Heart right ventricle (tissue), 16 donors: ENCODE measurements around the gene ERGIC1. TPM values are rescaled to one million over a fixed set of nuclear protein-coding genes. Genes with fewer than 3 reads are reported as not detected.
A peak's percentile ranks its signal among the peaks of the same experiment; 100 is the strongest.

Source experiments
- ATAC-seq, 8 donors: fragments of 200-7000 bp; cut with Tn5 transposase; one replicate each; pipeline ENCODE4 v1.9.1; 2020; ENCODE audit warnings: mild to moderate bottlenecking in 8 of 8, moderate library complexity in 8 of 8, moderate number of reproducible peaks in 1 of 8
- DNase-seq, 2 donors: peaks; one replicate each; pipeline ENCODE4 v3.0.0-alpha.2; 2020
- H3K27ac ChIP-seq, 10 donors: fragments of 200-600 bp; sonication (generic) in 2 of 10; one replicate each; pipeline versions ENCODE4 v1.5.0 to v1.8.0; 2020 to 2022; ENCODE audit warnings: mild to moderate bottlenecking in 3 of 10
- H3K27me3 ChIP-seq, 7 donors: fragments of 200-600 bp; one replicate each; pipeline ENCODE4 v1.8.0; 2021 to 2022; ENCODE audit warnings: mild to moderate bottlenecking in 2 of 7
- H3K36me3 ChIP-seq, 9 donors: fragments of 200-600 bp; sonication (generic) in 1 of 9; one replicate each; pipeline versions ENCODE4 v1.5.0 to v1.8.0; 2020 to 2022; ENCODE audit warnings: mild to moderate bottlenecking in 2 of 9
- H3K4me1 ChIP-seq, 9 donors: fragments of 200-600 bp; sonication (generic) in 1 of 9; one replicate each; pipeline versions ENCODE4 v1.5.0 to v1.8.0; 2020 to 2022; ENCODE audit warnings: mild to moderate bottlenecking in 4 of 9
- H3K4me3 ChIP-seq, 10 donors: fragments of 200-600 bp; sonication (generic) in 2 of 10; one replicate each; pipeline versions ENCODE4 v1.5.0 to v1.8.0; 2020 to 2022; ENCODE audit warnings: mild to moderate bottlenecking in 7 of 10, moderate library complexity in 2 of 10
- H3K9me3 ChIP-seq, 11 donors: fragments of 200-600 bp in 10 of 11; sonication (generic) in 2 of 11; one replicate each; pipeline versions ENCODE4 v1.5.0 to v1.8.0; 2013 to 2022; ENCODE audit warnings: mild to moderate bottlenecking in 2 of 11, control low read depth in 1 of 11, moderate library complexity in 1 of 11
- CTCF ChIP-seq, 9 donors: fragments of 200-600 bp; sonication (generic) in 2 of 9; IDR thresholded peaks; one replicate each; pipeline versions ENCODE4 v1.5.0 to v1.8.0; 2021 to 2022; ENCODE audit warnings: antibody characterized with exemption in 9 of 9, mild to moderate bottlenecking in 5 of 9, moderate library complexity in 1 of 9
- WGBS, 2 donors: extraction: QIAGEN DNeasy Blood & Tissue Kit; methylation state at CpG; one replicate each; pipeline ENCODE4 v1.1.7; 2013; ENCODE audit warnings: inconsistent platforms in 1 of 2; 5-methylcytosine and 5-hydroxymethylcytosine counted together
- intact Hi-C, 10 donors: fragments of 100-400 bp; cut with DNase I; formaldehyde crosslinking; loops; one replicate each; pipeline versions ENCODE4 v1.11.1 to v1.14.2; 2022
- polyA plus RNA-seq, 2 donors: library from polyadenylated mRNA; stranded (reverse); fragments of 200-250 nt; gene quantifications; one replicate each; pipeline ENCODE4 v1.2.3, GENCODE V29; 2013
- total RNA-seq, 10 donors: library from RNA; stranded (reverse); fragmentation: NEBNext Ultra II Directional in 3 of 10; extraction: Animal tissue kit (Norgen Biotek cat#: 25700) in 3 of 10; gene quantifications; one replicate each; pipeline versions ENCODE4 v1.2.1 to v1.2.4, GENCODE V29; 2021 to 2023
- donor health status: Arrhythmogenic right ventricular cardiomyopathy.
- donor health status: ischemic (EF 13 %, LVEDD 7.1; RV severe dilation, severe dysfunction).
- donor health status: healthy with polysubstance abuse.
- donor health status: DM: no; HTN: yes; CAD: no.
- donor health status: DM: no; HTN: no; CAD: no.
- donor health status: ischemic (EF 25% LVEDD 6.9; RV normal size, moderate dysfunction).
- donor health status: ischemic (EF 25% LVEDD 5.7; RV mildly dilated, moderate dysfunction).
- donor health status: healthy.
- donor health status: DM: yes; HTN: yes; CAD: no.
- donor health status: Ischemic cardiomyopathy.
- donor health status: ischemic (EF 35%, LVEDD 5.7; RV mildly dilated, moderate dysfunction).
- donor health status: nonischemic (EF 11% LVEDD 7.7; RV severe dilation, severe dysfunction).
- donor health status: DM: yes; HTN: yes; CAD: no.
- donor health status: PGD.
- donor health status: ischemic (EF 29% LVEDD 5.4; RV normal size, mild dysfunction).
- donor health status: nonischemic (EF 23%, LVEDD 6.1; RV moderate dilation, normal function).

ERGIC1 gene
- total and polyA plus RNA-seq, 12 donors = 48.0 to 91.9 (median 72.5) TPM

DNA sequence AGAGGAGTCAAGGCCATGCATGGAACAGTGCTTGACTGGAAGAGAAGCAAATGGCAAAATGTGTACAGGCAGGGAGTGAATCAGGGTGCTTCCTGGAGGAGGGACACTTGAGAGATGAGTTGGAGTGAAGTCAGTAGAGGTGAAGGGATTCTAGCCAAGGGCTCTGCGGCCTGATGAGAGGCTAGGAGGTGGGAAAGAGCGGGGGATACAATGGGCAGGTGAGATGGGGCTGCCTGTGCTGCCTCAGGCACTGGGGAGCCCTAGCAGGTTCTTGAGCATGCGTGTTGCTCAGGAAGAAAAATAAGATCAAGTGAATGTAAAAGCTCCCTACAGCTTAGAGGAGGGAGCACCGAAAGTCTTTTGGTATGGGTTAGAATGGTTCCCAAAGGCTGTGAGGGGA, 22.3 kb downstream of the ERGIC1 start:
- ATAC-seq (no peak), DNase-seq (no peak)
- Histone ChIP-seq H3K9me3 (no peaks in the 10 kb centered on the region), H3K4me3 (no peak overlapping the region), H3K27ac (peak overlapping the region; percentile 56 to 97 (median 78)), H3K36me3 (no peaks in the 10 kb centered on the region), H3K4me1 (peaks cover 48 to 94% (median 77%) of the 10 kb centered on the region in 9 donors), H3K27me3 (no peaks in the 10 kb centered on the region)
- WGBS, 2 donors = 98 to 99% methylated on average over 4 of the region's 4 CpGs
- intact Hi-C loops = loop anchor here in 2 of 10 donors (5.0 to 10.0 kb wide), 3 partner anchors 48 to 84 kb away; partner anchors contain the start of gene DUSP1 (in 1 of the 2)
- TF ChIP-seq CTCF (IDR thresholded peaks at IDR 0.05) = no peak

DNA sequence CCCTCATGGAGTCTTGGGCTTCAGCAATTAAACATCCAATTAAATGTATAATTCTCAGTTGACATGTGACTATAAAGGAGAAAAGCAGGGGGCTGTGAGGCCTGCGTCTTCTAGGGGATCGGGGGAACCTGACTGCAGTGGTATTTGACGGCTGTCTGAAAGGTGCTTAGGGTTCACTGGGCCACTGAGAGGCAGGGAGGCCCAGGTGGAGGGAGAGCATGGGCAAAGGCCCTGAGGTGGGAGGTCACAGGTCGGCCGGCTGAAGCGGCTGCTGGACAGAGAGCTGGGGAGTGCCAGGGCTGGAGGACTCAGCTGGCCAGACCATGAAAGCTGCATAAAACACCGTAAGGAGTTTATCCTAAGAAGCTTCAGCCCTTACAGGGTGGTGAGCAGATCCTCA, 23.9 kb downstream of the ERGIC1 start:
- H3K27me3 ChIP-seq = no peaks in the 10 kb centered on the region
- intact Hi-C loops = loop anchor here in 3 of 10 donors (2.0 to 10.0 kb wide), 4 partner anchors 47 to 87 kb away; partner anchors contain the start of gene DUSP1 (in 2 of the 3)
- DNase-seq (no peak), ATAC-seq (no peak)
- H3K27ac ChIP-seq = peak overlapping the region; percentile 86 to 97 (median 92)
- peaks cover 55 to 96% (median 85%) of the 10 kb centered on the region in 9 donors for H3K4me1 ChIP-seq
- no peaks in the 10 kb centered on the region for H3K9me3 ChIP-seq
- no peaks in the 10 kb centered on the region for H3K36me3 ChIP-seq
- WGBS, 2 donors = 90 to 95% methylated on average over 7 of the region's 7 CpGs
- no peak for TF ChIP-seq CTCF (IDR thresholded peaks at IDR 0.05)
- no peak overlapping the region for H3K4me3 ChIP-seq

DNA sequence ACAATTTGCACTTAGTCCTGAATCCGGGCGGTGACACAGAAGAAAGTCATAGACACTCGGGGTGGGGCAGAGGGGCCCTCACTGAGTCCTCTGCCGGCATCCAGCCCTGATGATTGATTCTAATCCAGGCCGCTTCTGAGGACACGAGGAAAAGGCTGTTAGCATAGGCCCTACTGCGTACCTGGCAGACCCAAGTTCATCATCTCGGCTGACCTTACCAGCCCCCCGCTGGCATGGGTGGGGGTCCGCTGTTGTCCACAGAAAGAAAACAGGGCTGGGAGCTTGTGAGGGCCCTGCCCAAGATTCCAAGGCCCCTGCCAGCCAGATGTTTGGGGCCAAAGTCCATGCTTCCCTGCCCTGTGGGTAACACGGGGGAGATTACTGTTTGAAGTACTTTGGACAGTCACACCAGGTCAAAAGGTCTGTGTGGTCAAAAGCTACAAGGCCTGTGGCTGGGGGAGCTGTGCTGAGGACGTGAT, 24.5 kb downstream of the ERGIC1 start:
- no peak for ATAC-seq

More for the DNA sequence above, 24.5 kb downstream of the ERGIC1 start:
- no peaks in the 10 kb centered on the region for H3K27me3 ChIP-seq
- no peak overlapping the region for H3K4me3 ChIP-seq
- no peak for TF ChIP-seq CTCF (IDR thresholded peaks at IDR 0.05)
- H3K9me3 ChIP-seq = no peaks in the 10 kb centered on the region
- WGBS, 2 donors = 74 to 78% methylated on average over 12 of the region's 12 CpGs
- H3K27ac ChIP-seq = peak overlapping the region; percentile 86 to 97 (median 92)
- H3K36me3 ChIP-seq = no peaks in the 10 kb centered on the region
- intact Hi-C loops = loop anchor here in 3 of 10 donors (2.0 to 10.0 kb wide), 4 partner anchors 46 to 88 kb away; partner anchors contain the start of gene DUSP1 (in 2 of the 3)
- DNase-seq = no peak
- peaks cover 55 to 93% (median 80%) of the 10 kb centered on the region in 9 donors for H3K4me1 ChIP-seq
